Heart left ventricle (tissue), 13 donors: ENCODE results near the gene ST6GALNAC5.

Experiments
- POLR2A ChIP-seq, 2 donors: fragments of 450-650 bp; IDR thresholded peaks; one replicate each; pipeline ENCODE4 v1.6.1; 2017; ENCODE audit warnings: antibody characterized with exemption in 2 of 2, mild to moderate bottlenecking in 2 of 2, moderate library complexity in 2 of 2
- TF ChIP-seq, protein P1 (sequence below), 12 donors: fragments of 200-600 bp; sonication (generic) in 4 of 12; IDR thresholded peaks; one replicate each; pipeline versions ENCODE4 v1.5.0 to v1.8.0; 2018 to 2022; ENCODE audit warnings: antibody characterized with exemption in 12 of 12, mild to moderate bottlenecking in 5 of 12
- donor health status: ischemic (EF 13 %, LVEDD 7.1; RV severe dilation, severe dysfunction).
- donor health status: DM: no; HTN: yes; CAD: no.
- donor health status: DM: no; HTN: no; CAD: no.
- donor health status: ischemic (EF 25% LVEDD 6.9; RV normal size, moderate dysfunction).
- donor health status: ischemic (EF 25% LVEDD 5.7; RV mildly dilated, moderate dysfunction).
- donor health status: ischemic (EF 35%, LVEDD 5.7; RV mildly dilated, moderate dysfunction).
- donor health status: nonischemic (EF 11% LVEDD 7.7; RV severe dilation, severe dysfunction).
- donor health status: DM: yes; HTN: yes; CAD: no.
- donor health status: PGD.
- donor health status: ischemic (EF 29% LVEDD 5.4; RV normal size, mild dysfunction).
- donor health status: nonischemic (EF 23%, LVEDD 6.1; RV moderate dilation, normal function).

DNA sequence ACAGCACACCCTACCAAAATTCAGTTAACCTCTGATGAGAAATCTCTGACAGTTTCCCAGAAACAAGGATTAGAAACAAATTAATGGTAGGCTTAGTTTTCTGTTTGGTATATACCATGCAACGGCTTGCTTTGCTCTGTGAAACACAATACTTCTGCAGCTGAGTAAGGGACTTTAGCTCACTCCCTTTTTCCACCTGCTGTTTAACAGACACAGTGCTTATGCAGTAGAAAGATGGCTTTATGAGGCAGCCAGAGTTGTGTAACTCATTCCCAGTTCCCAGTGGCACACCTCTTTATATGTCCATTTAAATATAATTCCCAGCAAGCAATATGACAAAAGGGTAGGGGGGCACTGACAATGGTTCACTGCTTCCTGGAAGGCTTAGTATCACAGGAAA is 228.0 kb downstream of the ST6GALNAC5 start:
- TF ChIP-seq, protein P1, sequence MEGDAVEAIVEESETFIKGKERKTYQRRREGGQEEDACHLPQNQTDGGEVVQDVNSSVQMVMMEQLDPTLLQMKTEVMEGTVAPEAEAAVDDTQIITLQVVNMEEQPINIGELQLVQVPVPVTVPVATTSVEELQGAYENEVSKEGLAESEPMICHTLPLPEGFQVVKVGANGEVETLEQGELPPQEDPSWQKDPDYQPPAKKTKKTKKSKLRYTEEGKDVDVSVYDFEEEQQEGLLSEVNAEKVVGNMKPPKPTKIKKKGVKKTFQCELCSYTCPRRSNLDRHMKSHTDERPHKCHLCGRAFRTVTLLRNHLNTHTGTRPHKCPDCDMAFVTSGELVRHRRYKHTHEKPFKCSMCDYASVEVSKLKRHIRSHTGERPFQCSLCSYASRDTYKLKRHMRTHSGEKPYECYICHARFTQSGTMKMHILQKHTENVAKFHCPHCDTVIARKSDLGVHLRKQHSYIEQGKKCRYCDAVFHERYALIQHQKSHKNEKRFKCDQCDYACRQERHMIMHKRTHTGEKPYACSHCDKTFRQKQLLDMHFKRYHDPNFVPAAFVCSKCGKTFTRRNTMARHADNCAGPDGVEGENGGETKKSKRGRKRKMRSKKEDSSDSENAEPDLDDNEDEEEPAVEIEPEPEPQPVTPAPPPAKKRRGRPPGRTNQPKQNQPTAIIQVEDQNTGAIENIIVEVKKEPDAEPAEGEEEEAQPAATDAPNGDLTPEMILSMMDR (IDR thresholded peaks at IDR 0.05) = no peak
- TF ChIP-seq POLR2A (IDR thresholded peaks at IDR 0.05) = no peak
